ENCODE results near the gene NFATC3. TPM values are rescaled to one million over a fixed set of nuclear protein-coding genes. Genes with fewer than 3 reads are reported as not detected.

The NFATC3 gene
- total and polyA plus RNA-seq, 2 of the 8 experiments (the other 6 are each of a cell fraction or from before 2014, with no cell fraction given), result 17.6 to 34.5 TPM

- TF ChIP-seq EP300 (IDR thresholded peaks at IDR 0.05; ENCODE audit: borderline replicate concordance in 1 of 2, low read depth in 2 of 2, low read length in 2 of 2) (peak in 1 of 2 experiments; percentile 24; a peak in 1 of 3 replicates), SP1 (IDR thresholded peaks at IDR 0.05; ENCODE audit: low read depth, low read length) (peak; percentile 89), KDM5A (IDR thresholded peaks at IDR 0.05; ENCODE audit: low read length) (no peak), RNF2 (IDR thresholded peaks at IDR 0.05; ENCODE audit: borderline replicate concordance, low read depth, low read length, missing control alignments, poor library complexity, severe bottlenecking) (no peak), TCF12 (IDR thresholded peaks at IDR 0.05; ENCODE audit: low read depth, low read length) (0 out of 2 replicates have a peak, but pooled peaks have one; percentile 22), SUZ12 (IDR thresholded peaks at IDR 0.05; ENCODE audit: low read length) (no peak)
- TF ChIP-seq, protein P1, sequence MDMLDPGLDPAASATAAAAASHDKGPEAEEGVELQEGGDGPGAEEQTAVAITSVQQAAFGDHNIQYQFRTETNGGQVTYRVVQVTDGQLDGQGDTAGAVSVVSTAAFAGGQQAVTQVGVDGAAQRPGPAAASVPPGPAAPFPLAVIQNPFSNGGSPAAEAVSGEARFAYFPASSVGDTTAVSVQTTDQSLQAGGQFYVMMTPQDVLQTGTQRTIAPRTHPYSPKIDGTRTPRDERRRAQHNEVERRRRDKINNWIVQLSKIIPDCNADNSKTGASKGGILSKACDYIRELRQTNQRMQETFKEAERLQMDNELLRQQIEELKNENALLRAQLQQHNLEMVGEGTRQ (IDR thresholded peaks at IDR 0.05; ENCODE audit: low read length), result no peak
These were observed 152.3 kb downstream of the NFATC3 start (continued) for GRCh38 chr16:68237243-68238028.

Measured in H1 (cell line).